Peyer's patch (tissue), 4 donors: ENCODE measurements around the gene GNB1L.

Experiments
- POLR2A ChIP-seq, 2 donors: fragments of 450-650 bp; IDR thresholded peaks; one replicate each; pipeline ENCODE4 v1.5.1; 2017; ENCODE audit warnings: antibody characterized with exemption in 2 of 2, mild to moderate bottlenecking in 2 of 2, moderate library complexity in 2 of 2
- TF ChIP-seq, protein P1 (sequence below), 6 experiments: fragments of 450-650 bp in 4 of 6; fragments of 200-600 bp in 2 of 6; sonication (generic) in 1 of 6; IDR thresholded peaks; one replicate each; pipeline ENCODE4 v1.5.1; 2017 to 2019; ENCODE audit warnings: antibody characterized with exemption in 6 of 6, mild to moderate bottlenecking in 3 of 6, moderate library complexity in 1 of 6

DNA sequence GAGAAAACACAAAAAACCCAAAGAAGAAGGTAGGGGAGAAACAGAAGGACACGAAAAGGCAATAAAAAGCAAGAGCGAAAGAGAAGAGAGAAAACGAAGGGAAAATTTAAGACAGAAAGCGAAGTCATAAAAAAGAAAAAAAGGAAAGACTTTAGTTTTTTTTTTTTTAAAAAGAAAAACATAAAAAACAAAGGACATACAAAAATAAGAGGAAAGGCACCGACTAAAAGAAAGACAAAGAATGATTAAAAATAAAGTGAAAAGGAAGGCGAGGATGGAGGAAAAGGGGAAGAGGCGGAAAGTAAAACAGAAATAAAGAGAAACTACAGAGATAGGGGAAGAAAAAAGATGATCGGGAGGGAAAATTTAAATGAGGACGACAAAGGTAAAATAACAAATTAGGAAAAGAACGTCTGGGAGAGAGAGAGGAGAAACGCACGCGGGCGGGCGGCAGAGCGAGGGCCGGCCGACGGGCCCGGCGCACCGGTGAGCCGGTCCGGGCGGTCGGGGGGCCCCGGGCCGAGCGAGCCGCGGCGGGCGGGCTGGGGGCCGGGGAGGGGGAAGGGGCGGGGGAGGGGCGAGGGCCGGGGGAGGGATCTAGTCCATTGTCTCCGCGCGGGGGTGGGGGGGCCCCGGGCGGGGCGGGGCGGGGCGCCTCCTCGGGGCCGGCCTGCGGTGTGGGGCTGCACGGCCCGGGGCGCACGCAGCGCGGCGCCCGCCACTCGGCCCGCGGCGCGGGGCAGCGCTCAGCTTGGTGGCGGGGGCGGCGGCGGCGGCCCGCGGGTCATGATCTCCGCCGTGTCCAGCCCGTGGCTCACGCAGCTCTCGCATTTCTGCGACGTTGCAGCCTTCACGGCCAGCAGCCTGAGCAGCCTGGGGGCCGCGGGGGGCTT is 94.4 kb downstream of the GNB1L start, which contains the start of gene TBX1:
- TF ChIP-seq POLR2A (IDR thresholded peaks at IDR 0.05), result no peak
- TF ChIP-seq, protein P1, sequence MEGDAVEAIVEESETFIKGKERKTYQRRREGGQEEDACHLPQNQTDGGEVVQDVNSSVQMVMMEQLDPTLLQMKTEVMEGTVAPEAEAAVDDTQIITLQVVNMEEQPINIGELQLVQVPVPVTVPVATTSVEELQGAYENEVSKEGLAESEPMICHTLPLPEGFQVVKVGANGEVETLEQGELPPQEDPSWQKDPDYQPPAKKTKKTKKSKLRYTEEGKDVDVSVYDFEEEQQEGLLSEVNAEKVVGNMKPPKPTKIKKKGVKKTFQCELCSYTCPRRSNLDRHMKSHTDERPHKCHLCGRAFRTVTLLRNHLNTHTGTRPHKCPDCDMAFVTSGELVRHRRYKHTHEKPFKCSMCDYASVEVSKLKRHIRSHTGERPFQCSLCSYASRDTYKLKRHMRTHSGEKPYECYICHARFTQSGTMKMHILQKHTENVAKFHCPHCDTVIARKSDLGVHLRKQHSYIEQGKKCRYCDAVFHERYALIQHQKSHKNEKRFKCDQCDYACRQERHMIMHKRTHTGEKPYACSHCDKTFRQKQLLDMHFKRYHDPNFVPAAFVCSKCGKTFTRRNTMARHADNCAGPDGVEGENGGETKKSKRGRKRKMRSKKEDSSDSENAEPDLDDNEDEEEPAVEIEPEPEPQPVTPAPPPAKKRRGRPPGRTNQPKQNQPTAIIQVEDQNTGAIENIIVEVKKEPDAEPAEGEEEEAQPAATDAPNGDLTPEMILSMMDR (IDR thresholded peaks at IDR 0.05), result no peak
